Right kidney (tissue), 9 donors: ENCODE results near the gene ABCB1.

Experiments
- DNase-seq: peaks from one replicate; pipeline ENCODE4 v3.0.0-alpha.2; 2016
- long read RNA-seq, 8 donors: transcript quantifications; one replicate each; lab custom pipeline, GENCODE V29; 2026

Gene ABCB1
- long read RNA-seq, donor 1, full-length matches to known transcripts, result 1 of 9 reads
- long read RNA-seq, donor 1, partial matches to known transcripts, result 8 of 9 reads
- long read RNA-seq, donor 1, other reads (novel, unspliced or antisense), result 0 of 9 reads
- long read RNA-seq, donor 2, partial matches to known transcripts, result 7 of 7 reads
- long read RNA-seq, donor 2, other reads (novel, unspliced or antisense), result 0 of 7 reads
- long read RNA-seq, donor 3, result 0 reads
- long read RNA-seq, donor 4, partial matches to known transcripts, result 6 of 8 reads
- long read RNA-seq, donor 4, other reads (novel, unspliced or antisense), result 0 of 8 reads
- long read RNA-seq, donor 5, result 0 reads
- long read RNA-seq, donor 6, result 0 reads
- long read RNA-seq, donor 7, partial matches to known transcripts, result 9 of 10 reads
- long read RNA-seq, donor 7, other reads (novel, unspliced or antisense), result 0 of 10 reads
- long read RNA-seq, donor 8, partial matches to known transcripts, result 9 of 10 reads
- long read RNA-seq, donor 8, other reads (novel, unspliced or antisense), result 0 of 10 reads

GRCh38 chr7:87600130-87601124 lies at the start of gene ABCB1:
Gene ABCB1, minus strand, starts transcription at chr7:87600884. Its CDS starts 700 bp downstream, at chr7:87600184.
- DNase-seq, result peak; percentile 59

GRCh38 chr7:87648316-87648715 lies 47.6 kb upstream of the ABCB1 start:
- no peak for DNase-seq

- no peak for DNase-seq
Observed at GRCh38 chr7:87645446-87645845, 44.8 kb upstream of the ABCB1 start.

DNA sequence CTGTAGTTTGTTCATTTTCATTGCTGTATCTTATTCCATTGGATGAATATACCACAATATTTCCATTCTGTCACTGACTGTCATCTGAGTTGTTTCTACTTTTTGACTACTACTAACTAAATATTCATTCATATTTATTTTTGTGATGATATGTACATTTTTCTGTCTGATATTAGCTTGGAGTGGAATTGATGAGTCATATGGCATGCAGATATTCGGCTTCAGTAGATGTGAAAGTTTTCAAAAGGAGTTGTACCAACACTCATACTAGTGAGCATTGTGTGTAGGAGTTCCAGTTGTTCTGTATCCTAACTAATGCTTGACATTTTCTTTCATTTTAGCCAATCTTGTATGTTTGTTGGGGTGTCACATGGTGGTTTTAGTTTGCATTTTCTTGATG lies 35.2 kb upstream of the ABCB1 start:
- no peak for DNase-seq

DNA sequence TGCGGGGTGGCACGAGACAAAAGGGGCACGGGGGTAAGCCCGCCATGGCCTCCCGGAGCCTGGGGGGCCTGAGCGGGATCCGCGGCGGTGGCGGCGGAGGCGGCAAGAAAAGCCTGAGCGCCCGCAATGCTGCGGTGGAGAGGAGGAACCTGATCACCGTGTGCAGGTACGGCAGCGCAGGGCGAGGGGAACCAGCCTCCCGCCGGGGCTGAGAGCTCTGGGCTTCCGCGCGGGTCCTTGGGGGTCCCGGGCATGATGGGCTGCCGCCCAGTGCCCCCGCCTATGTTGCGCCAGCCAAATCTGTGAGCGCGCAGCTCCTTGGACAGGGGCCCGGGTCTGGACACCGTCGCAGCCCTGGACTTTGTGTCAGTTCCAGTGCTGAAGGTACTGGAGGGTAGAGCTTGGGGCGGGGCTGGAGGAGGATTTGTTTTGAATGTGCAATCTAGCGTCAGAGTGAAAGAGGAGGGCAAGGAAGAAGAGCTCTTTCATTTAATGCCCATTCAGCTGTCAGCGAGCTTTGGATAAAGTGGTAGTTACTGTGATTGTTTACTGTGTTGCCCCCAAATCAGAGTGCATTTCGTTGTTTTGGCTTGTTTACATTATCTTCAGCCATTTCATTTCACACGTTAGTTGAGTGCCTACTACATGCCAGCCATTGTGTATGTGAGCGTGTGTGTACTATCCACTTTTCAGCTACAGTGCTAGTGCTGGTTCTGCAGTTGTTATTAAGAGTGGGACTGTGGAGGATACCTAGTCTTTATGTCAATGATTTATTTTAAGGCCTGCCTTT lies 28.3 kb upstream of the ABCB1 start:
- peak; percentile 71 for DNase-seq

GRCh38 chr7:87627634-87627994 lies 26.9 kb upstream of the ABCB1 start:
- no peak for DNase-seq

DNA sequence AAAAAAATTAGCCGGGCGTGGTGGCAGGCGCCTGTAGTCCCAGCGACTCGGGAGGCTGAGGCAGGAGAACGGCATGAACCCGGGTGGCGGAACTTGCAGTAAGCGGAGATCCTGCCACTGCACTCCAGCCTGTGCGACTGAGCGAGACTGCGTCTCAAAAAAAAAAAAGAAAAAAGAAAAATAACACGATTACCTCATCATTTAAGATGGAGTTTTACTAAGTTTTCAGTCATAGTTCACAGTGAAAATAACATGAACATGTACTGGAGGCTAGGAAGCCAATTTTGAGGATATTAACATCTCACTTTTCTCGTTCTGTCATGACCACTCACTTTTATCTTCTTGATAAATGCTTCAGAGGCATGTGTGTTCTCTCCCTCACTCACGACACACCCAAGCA lies 24.4 kb upstream of the ABCB1 start:
- no peak for DNase-seq

- no peak for DNase-seq
Observed at GRCh38 chr7:87624628-87625027, 23.9 kb upstream of the ABCB1 start.

DNA sequence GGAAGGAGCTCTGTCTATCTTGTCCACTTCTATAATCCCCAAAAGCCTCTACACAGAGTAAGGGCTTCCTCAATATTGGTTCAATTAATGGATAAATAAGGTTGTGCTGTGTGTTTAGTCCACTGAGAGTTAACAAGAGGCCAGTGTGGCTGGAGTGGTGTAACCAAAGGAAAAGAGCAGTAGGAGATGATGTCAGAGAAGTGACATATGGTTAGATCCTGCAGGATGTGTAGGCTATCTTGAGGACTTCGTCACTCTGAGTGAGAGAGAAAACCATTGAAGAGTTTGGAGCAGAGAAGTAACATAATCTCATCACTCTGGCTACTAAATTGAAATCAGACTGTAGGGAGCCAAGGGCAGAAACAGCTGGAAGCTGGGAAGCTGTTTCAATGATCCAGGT lies 14.5 kb upstream of the ABCB1 start:
- no peak for DNase-seq

DNA sequence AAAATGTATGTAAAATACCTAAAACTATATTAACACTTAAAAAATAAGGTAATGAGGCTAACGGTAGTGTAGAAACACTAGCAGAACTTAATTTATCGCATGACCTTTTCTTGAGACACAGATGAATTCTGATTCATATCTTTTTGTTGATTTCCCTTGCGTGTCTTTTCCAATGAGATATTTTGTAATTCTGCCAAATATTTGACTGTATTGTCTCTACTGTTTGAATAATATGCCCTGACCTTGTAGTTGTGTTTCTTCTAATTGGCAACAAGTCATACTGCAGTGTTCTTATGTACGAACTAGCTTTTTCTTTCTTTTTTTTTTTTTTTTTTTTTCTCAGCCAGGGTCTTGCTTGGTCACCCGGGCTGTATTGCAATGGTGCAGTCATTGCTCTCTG lies 9.2 kb upstream of the ABCB1 start:
- no peak for DNase-seq

DNA sequence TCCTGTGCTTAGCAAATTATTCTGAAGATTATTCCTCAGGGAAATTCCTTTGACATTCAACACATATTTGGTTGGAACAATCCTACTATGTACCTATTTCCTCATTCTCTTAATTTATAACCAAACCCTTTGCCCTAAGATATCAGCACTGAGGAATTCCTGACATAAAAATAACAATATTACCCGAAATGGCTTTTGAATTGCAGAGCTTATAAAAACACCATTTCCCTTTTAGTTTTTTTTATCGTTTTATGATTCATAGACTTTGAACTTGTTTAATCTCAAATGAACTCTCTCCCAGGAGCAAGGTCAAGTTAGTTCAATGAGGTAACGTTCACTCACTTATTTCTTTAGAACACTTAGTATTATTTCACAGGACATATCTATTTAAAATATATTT lies 7.7 kb upstream of the ABCB1 start:
- no peak for DNase-seq

GRCh38 chr7:87604264-87604663 lies 3.6 kb upstream of the ABCB1 start:
- no peak for DNase-seq

DNA sequence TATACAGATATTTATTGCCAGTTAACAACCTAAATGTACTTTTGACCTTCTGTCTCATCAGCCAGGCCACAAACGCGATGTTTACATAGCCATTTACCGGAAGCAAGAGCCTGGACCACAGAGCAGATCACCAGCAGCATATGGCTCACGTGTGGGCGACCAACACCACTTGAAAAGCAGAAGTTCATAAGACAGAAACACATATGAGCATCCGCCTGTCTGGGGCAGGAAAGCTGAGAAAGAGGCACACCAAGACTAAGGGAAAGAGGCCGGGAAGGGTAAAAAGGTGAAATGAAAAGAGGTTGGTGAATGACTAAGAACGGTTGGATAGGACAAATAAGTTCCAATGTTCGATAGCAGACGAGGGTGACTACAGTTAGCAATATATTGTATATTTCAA lies 1.3 kb downstream of the ABCB1 start:
- no peak for DNase-seq

GRCh38 chr7:87598234-87599009 lies 2.3 kb downstream of the ABCB1 start:
- no peak for DNase-seq

DNA sequence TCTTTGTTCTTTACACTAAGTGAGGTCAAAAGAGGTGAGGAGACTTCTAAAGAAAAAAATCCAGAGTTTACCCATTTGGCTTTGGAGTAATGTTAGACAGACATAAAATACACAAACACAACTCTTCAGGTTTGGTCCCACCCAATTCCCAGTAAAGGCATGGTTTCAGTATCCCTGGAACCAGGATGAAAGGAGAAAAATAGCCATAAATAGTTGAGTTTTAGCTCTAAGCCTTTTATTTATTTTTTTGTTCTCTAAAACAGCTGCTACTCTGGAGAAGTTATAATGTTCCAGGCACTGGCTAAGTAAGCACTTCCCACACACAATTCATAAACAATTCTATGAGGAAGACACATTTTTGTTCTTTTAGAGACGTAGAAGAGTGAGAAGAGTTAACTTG lies 4.0 kb downstream of the ABCB1 start:
- DNase-seq, result no peak

- no peak for DNase-seq
Observed at GRCh38 chr7:87596136-87596535, 4.5 kb downstream of the ABCB1 start.

- no peak for DNase-seq
Observed at GRCh38 chr7:87592300-87592699, 8.4 kb downstream of the ABCB1 start.

DNA sequence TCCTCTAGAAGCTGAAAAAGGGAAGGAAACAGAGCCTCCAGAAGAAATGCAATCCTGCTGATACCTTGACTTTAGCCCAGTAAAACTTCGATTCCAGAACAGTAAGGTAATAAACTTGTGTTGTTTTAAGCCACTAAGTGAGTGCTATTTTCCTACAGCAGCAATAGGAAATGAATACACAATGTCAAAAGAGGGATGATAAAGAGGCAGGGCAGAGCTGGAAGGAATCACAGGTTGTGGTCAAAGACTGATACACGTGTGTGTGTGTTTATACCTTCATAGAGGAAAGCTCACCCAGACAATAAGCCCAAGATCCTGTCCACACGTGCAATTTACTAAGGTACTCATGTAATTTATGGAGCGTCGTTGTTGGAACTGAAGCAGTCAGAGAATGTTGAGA lies 9.5 kb downstream of the ABCB1 start:
- no peak for DNase-seq

- DNase-seq, result no peak
Observed at GRCh38 chr7:87590578-87590977, 10.1 kb downstream of the ABCB1 start.

GRCh38 chr7:87589631-87590030 lies 11.1 kb downstream of the ABCB1 start:
- no peak for DNase-seq

GRCh38 chr7:87581723-87582122 lies 19.0 kb downstream of the ABCB1 start:
- no peak for DNase-seq

- no peak for DNase-seq
Observed at GRCh38 chr7:87580636-87581035, 20.0 kb downstream of the ABCB1 start.
